Pancreas (tissue), 10 donors: ENCODE data around the gene PEPD. TPM values are rescaled to one million over a fixed set of nuclear protein-coding genes. Genes with fewer than 3 reads are reported as not detected.

ENCODE experiments used
- ATAC-seq, 4 donors: fragments of 200-7000 bp; cut with Tn5 transposase; one replicate each; pipeline versions ENCODE4 v1.8.0 to v1.9.1; 2020; ENCODE audit warnings: mild to moderate bottlenecking in 4 of 4, moderate library complexity in 4 of 4
- DNase-seq, 6 donors: peaks; one replicate each; pipeline ENCODE4 v3.0.0-alpha.2; 2020
- FAIRE-seq: peaks from 2 replicates; lab custom pipeline; 2012; peaks lifted over from hg19 to GRCh38; lab: Jason Lieb, UNC
- H3K27ac ChIP-seq, 4 donors: fragments of 200-600 bp; sonication (generic); 1 replicate in 3 of 4; 2 replicates in 1 of 4; pipeline versions ENCODE4 v1.5.0 to v1.8.0; 2020
- H3K27me3 ChIP-seq, 4 donors: fragments of 200-600 bp; one replicate each; pipeline ENCODE4 v1.8.0; 2021
- H3K36me3 ChIP-seq, 3 donors: fragments of 200-600 bp; sonication (generic) in 1 of 3; one replicate each; pipeline versions ENCODE4 v1.5.0 to v1.8.0; 2020 to 2021
- H3K4me1 ChIP-seq, 3 donors: fragments of 200-600 bp; one replicate each; pipeline ENCODE4 v1.8.0; 2021
- H3K4me3 ChIP-seq, 4 donors: fragments of 200-600 bp; sonication (generic) in 2 of 4; one replicate each; pipeline versions ENCODE4 v1.5.0 to v1.8.0; 2020 to 2021
- H3K9me3 ChIP-seq, 4 donors: fragments of 200-600 bp; one replicate each; pipeline ENCODE4 v1.8.0; 2021
- CTCF ChIP-seq, 4 donors: fragments of 200-600 bp; sonication (generic) in 3 of 4; IDR thresholded peaks; one replicate each; pipeline versions ENCODE4 v1.5.0 to v1.8.0; 2021; ENCODE audit warnings: antibody characterized with exemption in 4 of 4
- WGBS, 2 donors: extraction: QIAGEN DNeasy Blood & Tissue Kit; methylation state at CpG; one replicate each; pipeline ENCODE4 v1.1.7; 2013; 5-methylcytosine and 5-hydroxymethylcytosine counted together
- intact Hi-C, 3 donors: fragments of 100-400 bp; cut with DNase I; formaldehyde crosslinking; loops; one replicate each; pipeline versions ENCODE4 v1.11.1 to v1.14.2; 2022
- polyA plus RNA-seq, 2 donors: library from polyadenylated mRNA; stranded (reverse); fragments of 200-250 nt; gene quantifications; one replicate each; pipeline ENCODE4 v1.2.3, GENCODE V29; 2013
- total RNA-seq, 6 donors: library from RNA; stranded (reverse); fragmentation: NEBNext Ultra II Directional in 4 of 6; extraction: Animal tissue kit (Norgen Biotek cat#: 25700) in 4 of 6; gene quantifications; one replicate each; pipeline versions ENCODE4 v1.2.1 to v1.2.4, GENCODE V29; 2021 to 2023
- donor health status: healthy with polysubstance abuse.
- donor health status: DM: no; HTN: no; CAD: no; lungs with moderate emphysema.
- donor health status: DM: no; HTN: no; CAD: no.
- donor health status: control.
- donor health status: control.
- donor health status: Bipolar disorder and iron deficiency.
- donor health status: DM: yes; HTN: yes; CAD: no.
- donor health status: DM: no; HTN: no; CAD: no.
- donor health status: DM: no; HTN: no; CAD: no.
- donor health status: DM: yes; HTN: yes; CAD: no.

Gene PEPD
- total and polyA plus RNA-seq, 8 donors, result 13.7 to 36.1 (median 22.5) TPM

GRCh38 chr19:33416307-33417215 lies 105.0 kb downstream of the PEPD start:
- FAIRE-seq (no peak), ATAC-seq (peak in 3 of 4 donors; percentile 76 to 88 (median 77)), DNase-seq (peak in 3 of 6 donors; percentile 38 to 79 (median 51))
- intact Hi-C loops, result no loop called here
- H3K36me3 ChIP-seq, result no peaks in the 10 kb centered on the region
- 52% methylated on average over 27 of the region's 27 CpGs for WGBS, 2 donors
- TF ChIP-seq CTCF (IDR thresholded peaks at IDR 0.05), result peak in 3 of 4 donors; percentile 32 to 52 (median 42)
- H3K4me3 ChIP-seq, result no peak overlapping the region
- H3K4me1 ChIP-seq, result no peaks in the 10 kb centered on the region
- H3K27ac ChIP-seq, result no peak overlapping the region
- H3K27me3 ChIP-seq, result no peaks in the 10 kb centered on the region
- no peaks in the 10 kb centered on the region for H3K9me3 ChIP-seq

- Histone ChIP-seq H3K9me3 (no peaks in the 10 kb centered on the region), H3K27ac (no peak overlapping the region), H3K4me1 (no peaks in the 10 kb centered on the region), H3K27me3 (no peaks in the 10 kb centered on the region), H3K36me3 (no peaks in the 10 kb centered on the region), H3K4me3 (no peak overlapping the region)
- 88 to 92% methylated on average over 32 of the region's 32 CpGs for WGBS, 2 donors
- ATAC-seq, result no peak
- no peak for FAIRE-seq
- DNase-seq, result peak in 1 of 6 donors; percentile 35
- intact Hi-C loops, result no loop called here
- no peak for TF ChIP-seq CTCF (IDR thresholded peaks at IDR 0.05)
Measured at GRCh38 chr19:33414667-33415605, 106.7 kb downstream of the PEPD start.

- 87 to 88% methylated on average over 24 to 25 of the region's 25 CpGs for WGBS, 2 donors
- no peak for TF ChIP-seq CTCF (IDR thresholded peaks at IDR 0.05)
- Histone ChIP-seq H3K27ac (no peak overlapping the region), H3K27me3 (no peaks in the 10 kb centered on the region), H3K4me1 (no peaks in the 10 kb centered on the region), H3K36me3 (no peaks in the 10 kb centered on the region), H3K9me3 (no peaks in the 10 kb centered on the region), H3K4me3 (no peak overlapping the region)
- intact Hi-C loops, result no loop called here
- FAIRE-seq (no peak), ATAC-seq (no peak), DNase-seq (peak in 1 of 6 donors; percentile 69)
Measured at GRCh38 chr19:33413868-33414666, 107.5 kb downstream of the PEPD start.

GRCh38 chr19:33413426-33413725 lies 108.2 kb downstream of the PEPD start:
- H3K9me3 ChIP-seq, result no peaks in the 10 kb centered on the region
- DNase-seq (peak in 1 of 6 donors; percentile 69), ATAC-seq (no peak), FAIRE-seq (no peak)
- no peak overlapping the region for H3K4me3 ChIP-seq
- WGBS, 2 donors, result 94 to 98% methylated on average over 10 to 13 of the region's 13 CpGs
- no peaks in the 10 kb centered on the region for H3K36me3 ChIP-seq
- TF ChIP-seq CTCF (IDR thresholded peaks at IDR 0.05), result no peak
- no peak overlapping the region for H3K27ac ChIP-seq
- intact Hi-C loops, result no loop called here
- no peaks in the 10 kb centered on the region for H3K27me3 ChIP-seq
- H3K4me1 ChIP-seq, result no peaks in the 10 kb centered on the region
